Stimulated activated CD4-positive, alpha-beta T cell treated with anti-CD3 and anti-CD28 coated beads, Interleukin-1b, Interleukin-23, amount 100 ng/mL, for 48 hours (primary cell): ENCODE measurements around the gene SLC25A52.
A peak's percentile ranks its signal among the peaks of the same experiment; 100 is the strongest.
"Not testable (repeated sequence)": the region's sequence is repeated elsewhere in the genome, so short reads cannot be mapped to it uniquely, and the experiment has no call there.

Experiments
- DNase-seq: peaks from one replicate; pipeline ENCODE4 v3.0.0-alpha.2; 2020

SLC25A52 gene

GRCh38 chr18:31760695-31761094 is at the start of gene SLC25A52:
TSS of gene SLC25A52 (minus strand) at chr18:31760880. CDS start at chr18:31760661, 219 bp downstream.
- DNase-seq, result no peak

GRCh38 chr18:31809049-31809448 is 48.4 kb upstream of the SLC25A52 start:
- not testable (repeated sequence) for DNase-seq

- no peak for DNase-seq
These were observed 40.4 kb upstream of the SLC25A52 start for GRCh38 chr18:31801078-31801477.

- not testable (repeated sequence) for DNase-seq
These were observed 38.6 kb upstream of the SLC25A52 start for GRCh38 chr18:31799257-31799656.

- no peak for DNase-seq
These were observed 37.7 kb upstream of the SLC25A52 start for GRCh38 chr18:31798399-31798798.

GRCh38 chr18:31795747-31796146 is 35.1 kb upstream of the SLC25A52 start:
- DNase-seq, result no peak

- DNase-seq, result no peak
These were observed 32.9 kb upstream of the SLC25A52 start for GRCh38 chr18:31793531-31793930.

GRCh38 chr18:31792580-31792911 is 31.9 kb upstream of the SLC25A52 start:
- DNase-seq, result no peak

GRCh38 chr18:31791817-31792579 is 31.3 kb upstream of the SLC25A52 start:
- DNase-seq, result no peak

GRCh38 chr18:31789409-31789808 is 28.7 kb upstream of the SLC25A52 start:
- no peak for DNase-seq

- no peak for DNase-seq
These were observed 22.4 kb upstream of the SLC25A52 start for GRCh38 chr18:31783059-31783458.

- no peak for DNase-seq
These were observed 17.8 kb upstream of the SLC25A52 start for GRCh38 chr18:31778391-31778950.

- DNase-seq, result no peak
These were observed 15.4 kb upstream of the SLC25A52 start for GRCh38 chr18:31776093-31776492.

GRCh38 chr18:31774962-31775361 is 14.3 kb upstream of the SLC25A52 start:
- DNase-seq, result no peak

- DNase-seq, result no peak
These were observed 13.8 kb upstream of the SLC25A52 start for GRCh38 chr18:31774477-31774785.

- no peak for DNase-seq
These were observed 13.2 kb upstream of the SLC25A52 start for GRCh38 chr18:31773774-31774476.

- DNase-seq, result no peak
These were observed 12.0 kb upstream of the SLC25A52 start for GRCh38 chr18:31772699-31773098.

GRCh38 chr18:31750273-31750672 is 10.4 kb downstream of the SLC25A52 start:
- DNase-seq, result no peak

GRCh38 chr18:31746396-31746795 is 14.3 kb downstream of the SLC25A52 start:
- DNase-seq, result no peak

GRCh38 chr18:31744321-31745067 is 16.2 kb downstream of the SLC25A52 start:
- no peak for DNase-seq

- not testable (repeated sequence) for DNase-seq
These were observed 17.1 kb downstream of the SLC25A52 start for GRCh38 chr18:31743600-31743999.

GRCh38 chr18:31741097-31741735 is 19.5 kb downstream of the SLC25A52 start:
- DNase-seq, result peak; percentile 46

- DNase-seq, result no peak
These were observed 20.5 kb downstream of the SLC25A52 start for GRCh38 chr18:31740180-31740579.
